Measurements from ENCODE around the gene BRWD1. TPM values are rescaled to one million over a fixed set of nuclear protein-coding genes. Genes with fewer than 3 reads are reported as not detected.

Gene BRWD1
- total RNA-seq, 1 donor from 2014 or later, result 55.7 TPM

GRCh38 chr21:39185157-39185556 is 128.3 kb downstream of the BRWD1 start:
- Mint-ChIP-seq H3K27ac (no peak overlapping the region), H3K9me3 (ENCODE audit: low read depth) (no peaks in the 10 kb centered on the region), H3K4me3 (ENCODE audit: low read depth) (no peak overlapping the region), H3K36me3 (ENCODE audit: insufficient read depth) (peaks cover 4% of the 10 kb centered on the region), H3K4me1 (ENCODE audit: low read depth) (peaks cover 10% of the 10 kb centered on the region), H3K27me3 (peaks cover 3% of the 10 kb centered on the region)
- TF ChIP-seq, protein P1, sequence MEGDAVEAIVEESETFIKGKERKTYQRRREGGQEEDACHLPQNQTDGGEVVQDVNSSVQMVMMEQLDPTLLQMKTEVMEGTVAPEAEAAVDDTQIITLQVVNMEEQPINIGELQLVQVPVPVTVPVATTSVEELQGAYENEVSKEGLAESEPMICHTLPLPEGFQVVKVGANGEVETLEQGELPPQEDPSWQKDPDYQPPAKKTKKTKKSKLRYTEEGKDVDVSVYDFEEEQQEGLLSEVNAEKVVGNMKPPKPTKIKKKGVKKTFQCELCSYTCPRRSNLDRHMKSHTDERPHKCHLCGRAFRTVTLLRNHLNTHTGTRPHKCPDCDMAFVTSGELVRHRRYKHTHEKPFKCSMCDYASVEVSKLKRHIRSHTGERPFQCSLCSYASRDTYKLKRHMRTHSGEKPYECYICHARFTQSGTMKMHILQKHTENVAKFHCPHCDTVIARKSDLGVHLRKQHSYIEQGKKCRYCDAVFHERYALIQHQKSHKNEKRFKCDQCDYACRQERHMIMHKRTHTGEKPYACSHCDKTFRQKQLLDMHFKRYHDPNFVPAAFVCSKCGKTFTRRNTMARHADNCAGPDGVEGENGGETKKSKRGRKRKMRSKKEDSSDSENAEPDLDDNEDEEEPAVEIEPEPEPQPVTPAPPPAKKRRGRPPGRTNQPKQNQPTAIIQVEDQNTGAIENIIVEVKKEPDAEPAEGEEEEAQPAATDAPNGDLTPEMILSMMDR (IDR thresholded peaks at IDR 0.05; ENCODE audit: unreplicated experiment), result no peak
- DNase-seq (ENCODE audit: low spot score, unreplicated experiment), result no peak

GRCh38 chr21:39184050-39184980 is 129.1 kb downstream of the BRWD1 start:
- peaks cover 3% of the 10 kb centered on the region for H3K27me3 Mint-ChIP-seq
- peaks cover 10% of the 10 kb centered on the region for H3K36me3 Mint-ChIP-seq (ENCODE audit: insufficient read depth)
- H3K9me3 Mint-ChIP-seq (ENCODE audit: low read depth), result no peaks in the 10 kb centered on the region
- DNase-seq (ENCODE audit: low spot score, unreplicated experiment), result no peak
- H3K27ac Mint-ChIP-seq, result peak overlapping the region; percentile 98
- TF ChIP-seq, protein P1 (IDR thresholded peaks at IDR 0.05; ENCODE audit: unreplicated experiment), result no peak
- peaks cover 10% of the 10 kb centered on the region for H3K4me1 Mint-ChIP-seq (ENCODE audit: low read depth)
- peak overlapping the region; percentile 95 for H3K4me3 Mint-ChIP-seq (ENCODE audit: low read depth)

- no peaks in the 10 kb centered on the region for H3K9me3 Mint-ChIP-seq (ENCODE audit: low read depth)
- H3K36me3 Mint-ChIP-seq (ENCODE audit: insufficient read depth), result peaks cover 13% of the 10 kb centered on the region
- H3K27ac Mint-ChIP-seq, result peak within 1 kb of the TSS; percentile 98
- peaks cover 10% of the 10 kb centered on the region for H3K4me1 Mint-ChIP-seq (ENCODE audit: low read depth)
- H3K4me3 Mint-ChIP-seq (ENCODE audit: low read depth), result peak within 1 kb of the TSS; percentile 95
- H3K27me3 Mint-ChIP-seq, result peaks cover 3% of the 10 kb centered on the region
- TF ChIP-seq, protein P1 (IDR thresholded peaks at IDR 0.05; ENCODE audit: unreplicated experiment), result no peak
- DNase-seq (ENCODE audit: low spot score, unreplicated experiment), result peak; percentile 88
Observed at GRCh38 chr21:39183272-39184049, 130.0 kb downstream of the BRWD1 start, which contains the start of gene PSMG1. PSMG1 (minus strand) TSS chr21:39183451; CDS start chr21:39183385, 66 bp downstream.

DNA sequence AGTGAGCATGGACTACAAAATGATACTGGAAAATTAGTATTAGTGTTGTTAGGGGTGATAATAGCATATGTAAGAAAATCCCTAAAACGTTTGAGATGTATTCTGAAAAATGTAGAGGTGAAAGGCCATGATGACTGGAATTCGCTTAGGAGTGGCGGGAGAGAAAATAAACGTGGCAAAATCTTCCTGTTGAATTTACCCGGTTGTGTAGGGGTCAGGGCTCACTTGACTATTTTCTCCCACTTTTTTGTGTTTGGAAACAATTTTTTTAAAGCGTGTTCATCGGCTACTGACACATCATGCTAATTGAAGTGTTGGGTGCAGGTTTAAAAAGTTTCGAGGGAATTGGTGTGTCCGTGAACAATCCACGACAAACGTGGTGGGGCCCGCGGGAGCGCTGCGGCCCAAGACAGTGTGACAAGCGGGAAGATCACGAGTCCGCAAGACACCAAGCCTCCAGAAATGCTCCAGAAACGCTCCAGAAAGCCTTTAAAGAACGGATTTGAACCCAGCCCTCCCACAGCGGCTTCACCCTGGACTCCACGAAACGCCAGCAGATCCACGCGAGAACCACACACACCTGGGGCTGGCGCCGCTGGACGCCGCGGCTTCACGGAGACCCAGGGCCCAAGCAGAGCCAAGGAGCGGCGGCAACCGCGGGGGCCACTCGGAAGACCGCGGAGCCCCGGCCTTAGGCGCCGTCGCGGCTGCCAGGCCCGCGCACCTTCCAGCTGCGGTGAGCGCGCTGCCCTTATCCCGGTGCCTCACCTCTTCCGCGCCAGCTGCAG is 130.8 kb downstream of the BRWD1 start:
- Mint-ChIP-seq H3K27ac (peak overlapping the region; percentile 98), H3K4me1 (ENCODE audit: low read depth) (peaks cover 10% of the 10 kb centered on the region), H3K27me3 (peaks cover 3% of the 10 kb centered on the region), H3K36me3 (ENCODE audit: insufficient read depth) (peaks cover 16% of the 10 kb centered on the region), H3K9me3 (ENCODE audit: low read depth) (no peaks in the 10 kb centered on the region), H3K4me3 (ENCODE audit: low read depth) (peak overlapping the region; percentile 95)
- TF ChIP-seq, protein P1 (IDR thresholded peaks at IDR 0.05; ENCODE audit: unreplicated experiment), result no peak
- no peak for DNase-seq (ENCODE audit: low spot score, unreplicated experiment)
